CD4-positive, alpha-beta T cell treated with Interleukin-17A for 4 hours (primary cell): ENCODE measurements around the gene ATP8A1.

ENCODE experiments used
- DNase-seq: peaks from one replicate; pipeline ENCODE4 v3.0.0-alpha.2; 2020; ENCODE audit warnings: mixed read lengths

Gene ATP8A1

GRCh38 chr4:42646999-42647541 is 9.8 kb downstream of the ATP8A1 start:
- no peak for DNase-seq

DNA sequence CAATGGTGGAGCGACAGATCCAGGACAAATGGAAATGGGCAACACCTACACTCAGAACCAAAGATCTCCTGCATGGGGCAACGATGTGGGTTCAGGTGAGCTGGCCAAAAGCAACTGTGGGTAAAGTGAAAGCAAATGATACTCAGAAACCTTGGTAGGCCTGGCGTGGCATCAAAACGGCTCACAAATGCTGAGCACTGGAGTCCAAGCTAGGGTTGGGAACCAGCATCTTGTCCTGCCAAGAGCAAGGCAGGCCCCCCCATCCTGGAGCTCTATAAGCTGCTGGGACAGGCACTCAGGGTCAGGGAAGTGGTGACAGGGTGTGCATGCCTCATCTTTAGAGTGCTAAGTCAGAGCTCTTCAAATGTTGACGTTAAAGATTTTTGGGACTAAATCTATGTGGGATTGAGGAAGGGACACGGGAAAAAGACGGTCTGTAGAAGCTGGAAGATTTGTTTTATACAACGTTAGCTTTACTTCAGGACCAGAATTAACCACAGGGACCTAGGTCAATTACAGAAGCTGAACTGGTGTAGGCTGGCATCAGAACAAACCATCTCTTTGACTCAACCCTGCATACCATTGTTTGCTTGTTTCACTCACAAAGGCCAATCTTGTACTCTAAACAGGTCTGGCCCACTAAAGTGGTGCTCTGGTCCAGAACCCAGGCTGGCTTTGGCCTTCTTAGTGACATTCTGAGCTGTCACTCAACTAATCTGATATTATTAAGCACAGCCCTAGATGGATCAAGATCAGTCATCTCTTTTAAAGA is 10.7 kb downstream of the ATP8A1 start:
- no peak for DNase-seq

DNA sequence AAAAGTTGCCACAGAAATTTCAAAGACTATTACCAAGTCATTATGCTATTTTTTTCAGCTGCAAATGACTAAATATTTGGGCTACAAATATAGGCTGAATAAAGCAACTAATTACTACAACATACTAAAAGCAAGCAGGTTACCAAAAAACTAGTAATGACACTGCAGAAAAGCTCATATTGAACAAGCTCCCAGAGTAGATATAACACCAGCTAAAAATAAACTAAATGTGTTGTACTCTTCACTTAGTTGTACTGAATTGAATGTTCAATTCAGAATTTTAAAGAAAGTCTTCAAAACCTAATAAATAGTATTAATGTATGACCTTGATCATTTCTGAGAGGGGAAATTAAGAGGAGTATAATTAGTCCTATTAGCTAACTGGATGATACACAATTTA is 12.0 kb downstream of the ATP8A1 start:
- DNase-seq = no peak

DNA sequence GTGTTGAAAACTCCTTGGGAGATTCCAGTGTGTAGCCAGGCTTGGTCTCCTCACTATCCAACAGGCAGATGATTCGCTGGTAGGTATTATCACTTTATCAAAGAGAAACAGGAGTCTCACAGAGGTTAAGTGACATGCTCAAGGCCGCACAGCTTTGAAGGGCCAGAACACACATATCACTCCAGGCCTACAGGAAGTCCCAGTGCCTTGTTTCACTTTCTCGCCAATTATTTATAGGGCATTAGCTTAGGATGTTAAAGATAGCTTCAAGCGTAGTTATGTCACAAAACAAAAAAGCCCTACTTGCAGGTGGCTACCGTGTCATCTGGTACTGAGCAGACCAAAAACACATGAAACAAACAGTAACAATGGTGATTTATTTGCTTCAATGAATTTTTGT is 13.2 kb downstream of the ATP8A1 start:
- DNase-seq = no peak

- DNase-seq = no peak
These were observed 13.9 kb downstream of the ATP8A1 start for GRCh38 chr4:42642845-42643615.

- no peak for DNase-seq
These were observed 14.7 kb downstream of the ATP8A1 start for GRCh38 chr4:42642101-42642797.

- no peak for DNase-seq
These were observed 15.2 kb downstream of the ATP8A1 start for GRCh38 chr4:42641656-42642055.

DNA sequence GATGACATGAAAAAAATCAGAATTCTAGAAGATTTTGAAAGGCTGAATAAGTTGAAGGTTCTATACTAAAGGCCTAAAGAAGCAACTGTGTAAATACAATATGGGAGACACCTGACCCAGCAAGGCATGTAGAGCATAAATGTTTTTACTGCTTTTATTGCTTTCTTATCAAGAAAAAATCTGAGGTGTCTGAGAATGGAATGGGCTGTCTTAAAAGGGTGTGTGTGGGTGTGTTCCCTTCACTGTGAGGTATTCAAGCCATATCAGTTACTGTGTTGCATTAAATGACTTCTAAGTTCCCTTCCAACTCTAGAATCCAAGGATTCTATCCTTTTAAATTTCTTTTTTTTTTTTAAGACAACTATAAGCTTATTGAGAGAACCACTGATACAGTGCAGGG is 15.7 kb downstream of the ATP8A1 start:
- DNase-seq = no peak

GRCh38 chr4:42640613-42641012 is 16.3 kb downstream of the ATP8A1 start:
- DNase-seq = no peak

GRCh38 chr4:42638993-42639392 is 17.9 kb downstream of the ATP8A1 start:
- no peak for DNase-seq

- no peak for DNase-seq
These were observed 18.6 kb downstream of the ATP8A1 start for GRCh38 chr4:42638321-42638720.

DNA sequence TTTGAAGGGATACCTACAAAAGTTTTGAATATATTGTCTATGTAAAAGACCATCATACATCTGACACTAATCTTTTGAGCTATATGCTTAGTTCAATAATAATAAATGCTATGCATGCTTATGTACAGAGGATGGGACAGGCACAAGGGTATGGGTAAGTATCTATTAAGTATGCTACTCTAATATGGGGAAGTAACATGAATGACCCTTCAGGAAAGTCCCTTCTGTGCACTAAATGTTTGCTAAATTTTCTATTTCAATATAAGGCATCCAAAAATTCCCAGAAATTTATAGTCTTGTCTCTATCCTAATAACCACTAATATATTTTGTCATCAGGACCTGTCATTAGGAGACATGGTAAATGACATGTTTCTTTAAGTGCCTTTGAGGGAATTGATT is 19.0 kb downstream of the ATP8A1 start:
- DNase-seq = no peak

- DNase-seq = no peak
These were observed 19.8 kb downstream of the ATP8A1 start for GRCh38 chr4:42637104-42637503.

- DNase-seq = no peak
These were observed 20.3 kb downstream of the ATP8A1 start for GRCh38 chr4:42636645-42636949.

DNA sequence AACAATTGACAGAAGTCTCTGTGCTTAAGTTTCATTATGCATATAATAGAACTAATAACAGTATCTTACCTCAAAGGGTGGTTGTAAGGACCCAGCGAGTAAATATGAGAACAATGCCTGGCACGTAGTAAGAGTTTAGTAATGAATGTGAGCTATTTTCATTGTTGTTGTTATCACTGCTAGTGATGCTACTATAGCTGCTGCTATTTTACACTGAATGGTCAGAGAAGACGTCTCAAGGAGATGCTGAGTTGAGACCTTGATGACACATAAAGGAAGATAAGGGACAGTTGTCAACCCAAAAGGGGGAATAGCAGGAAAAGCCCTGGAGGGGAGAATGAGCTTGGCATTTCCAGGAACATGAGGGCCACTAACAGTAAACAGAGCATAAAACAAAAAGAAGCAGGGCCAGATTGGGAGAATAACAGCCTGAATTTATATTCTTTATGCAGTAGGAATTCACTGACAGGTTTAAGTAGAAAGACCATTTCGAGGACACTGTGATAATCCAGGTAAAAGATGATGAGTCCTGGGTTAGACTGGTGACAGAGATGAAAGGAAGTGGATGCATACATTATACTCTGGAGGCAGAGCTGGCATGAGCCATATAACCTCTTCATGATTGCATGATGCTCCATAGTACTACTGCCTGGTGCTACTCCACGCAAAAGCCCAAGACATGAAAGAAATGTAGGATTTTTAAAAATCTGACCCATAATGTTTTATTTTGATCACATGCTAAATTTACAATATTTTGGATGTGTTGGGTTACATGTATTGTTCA is 23.1 kb downstream of the ATP8A1 start:
- no peak for DNase-seq

- DNase-seq = no peak
These were observed 24.1 kb downstream of the ATP8A1 start for GRCh38 chr4:42632653-42633382.

GRCh38 chr4:42630908-42631307 is 26.0 kb downstream of the ATP8A1 start:
- DNase-seq = no peak

DNA sequence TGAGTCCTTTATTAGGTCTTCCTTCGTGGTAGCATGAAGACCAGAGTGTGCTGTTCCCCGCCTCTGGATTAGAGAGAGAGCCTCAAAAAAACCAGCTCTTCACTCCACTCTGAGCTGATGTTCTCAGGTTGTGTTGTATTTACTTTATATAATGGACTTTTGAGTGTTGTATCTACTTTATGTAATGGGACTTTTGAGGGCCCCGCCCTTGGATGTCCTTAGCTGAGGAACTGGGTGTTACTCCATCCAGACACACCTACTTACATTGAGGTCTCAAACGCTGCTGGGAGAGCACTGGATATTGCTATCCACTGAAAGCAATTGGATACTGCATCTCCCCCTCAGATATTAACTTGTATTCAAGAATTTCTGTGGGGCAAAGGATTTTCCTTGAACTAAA is 28.2 kb downstream of the ATP8A1 start:
- DNase-seq = no peak

DNA sequence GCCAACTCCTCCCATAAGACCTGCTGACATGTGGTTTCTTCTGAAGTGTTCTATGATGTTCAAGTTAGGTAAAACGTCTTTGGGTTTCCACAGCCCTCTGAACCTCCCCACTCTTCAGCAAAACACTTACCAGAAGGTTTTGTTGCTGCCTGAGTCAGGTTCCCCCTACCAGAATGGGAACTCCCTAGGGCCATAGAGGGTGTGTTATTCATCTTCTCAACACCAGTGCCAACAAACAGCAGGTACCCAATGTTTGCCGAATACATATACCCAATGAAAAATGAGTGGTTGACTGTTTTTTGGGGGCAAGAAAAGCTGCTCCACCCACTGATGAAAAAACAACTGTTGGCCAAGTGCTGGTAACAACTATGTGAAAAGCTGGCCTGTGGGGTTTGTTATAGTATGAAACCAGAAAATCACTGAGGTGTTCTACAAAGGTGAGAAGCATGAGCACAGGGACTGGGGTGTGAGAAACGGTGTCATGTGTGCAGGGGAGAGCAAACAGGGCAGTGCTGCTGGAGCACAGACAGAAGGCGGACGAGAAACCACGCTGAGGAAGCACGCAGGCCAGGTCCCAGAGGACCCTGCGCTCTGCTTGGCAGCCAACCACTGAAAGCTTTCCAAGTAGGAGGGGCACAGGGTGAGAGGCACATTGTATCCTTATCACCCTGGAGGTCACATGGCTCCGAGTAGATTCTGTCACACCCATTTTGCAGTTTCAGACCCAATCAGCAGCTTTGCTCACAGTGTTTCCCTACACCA is 28.8 kb downstream of the ATP8A1 start:
- peak; percentile 47 for DNase-seq

GRCh38 chr4:42626629-42627146 is 30.2 kb downstream of the ATP8A1 start:
- no peak for DNase-seq

DNA sequence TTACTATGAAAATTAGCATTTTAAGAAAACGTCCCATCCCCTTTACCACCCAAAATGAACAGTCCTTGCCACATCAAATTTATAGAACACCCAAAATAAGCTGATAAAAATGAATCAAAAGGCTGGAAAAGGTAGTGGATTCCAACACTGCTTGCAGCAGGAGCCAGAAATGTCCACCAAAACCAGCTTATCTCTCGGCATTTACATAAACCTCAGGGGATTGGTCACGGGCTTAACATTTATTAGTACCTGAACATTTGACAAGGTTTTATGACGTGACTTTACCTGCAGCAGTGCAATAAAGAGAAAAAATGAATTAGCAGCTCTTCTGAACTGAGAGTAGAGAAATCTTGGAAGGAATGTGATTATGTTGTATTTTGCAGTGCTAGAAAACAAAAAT is 31.6 kb downstream of the ATP8A1 start:
- DNase-seq = no peak
